Measurements from ENCODE around the gene ZNF787. TPM values are rescaled to one million over a fixed set of nuclear protein-coding genes. Genes with fewer than 3 reads are reported as not detected.

Gene ZNF787
- total and polyA plus RNA-seq, 2 of the 4 experiments (the other 2 are of a cell fraction), result 4.8 to 11.2 TPM

- Histone ChIP-seq H3K4me3 (ENCODE audit: insufficient read depth, low read depth, low read length) (no peak overlapping the region), H3K27me3 (ENCODE audit: control insufficient read depth, insufficient read depth, low read length) (no peaks in the 10 kb centered on the region), H3K4me2 (ENCODE audit: low read depth, low read length) (no peak overlapping the region), H3K23ac (ENCODE audit: low read depth, low read length) (no peak overlapping the region), H4K91ac (ENCODE audit: insufficient read depth, low read depth, low read length) (no peak overlapping the region), H3K9me1 (ENCODE audit: insufficient read depth, low read length) (peaks cover 20% of the 10 kb centered on the region), H4K8ac (ENCODE audit: low read depth in 2 of 2, low read length in 2 of 2) (no peak overlapping the region), H2BK5ac (ENCODE audit: low read depth, low read length, poor library complexity, severe bottlenecking) (no peak overlapping the region), H4K5ac (ENCODE audit: low read depth, low read length) (no peak overlapping the region), H3K4me1 (ENCODE audit: control insufficient read depth, insufficient read depth, low read length) (peaks cover 26% of the 10 kb centered on the region), H3K18ac (ENCODE audit: low read depth, low read length) (no peak overlapping the region), H3K9ac (ENCODE audit: low read depth, low read length) (no peak overlapping the region), H2AK9ac (replicated peaks; ENCODE audit: low read depth, low read length, poor library complexity) (no peak overlapping the region), H3K4ac (ENCODE audit: low read depth, low read length) (no peak overlapping the region), H3K27ac (ENCODE audit: insufficient read depth, low read length) (no peak overlapping the region), H3K79me1 (ENCODE audit: low read depth in 1 of 2, low read length in 2 of 2) (peaks cover 0 to 68% of the 10 kb centered on the region in 2 experiments; a peak in 3 of 4 replicates), H2AFZ (replicated peaks; ENCODE audit: low read length, poor library complexity) (no peak overlapping the region), H3K14ac (replicated peaks; ENCODE audit: low read depth, low read length) (no peak overlapping the region), H3K36me3 (ENCODE audit: control insufficient read depth, insufficient read depth, low read length) (peaks cover 10% of the 10 kb centered on the region; the same call in 1 of the 2 replicates), H2BK120ac (ENCODE audit: low read depth, low read length) (no peak overlapping the region), H3K56ac (ENCODE audit: extremely low read depth, insufficient read depth, low read length) (no peak overlapping the region), H2BK20ac (ENCODE audit: low read depth, low read length) (no peak overlapping the region), H2BK15ac (ENCODE audit: low read depth, low read length) (no peak overlapping the region), H2AK5ac (ENCODE audit: low read depth, low read length) (no peak overlapping the region), H4K20me1 (ENCODE audit: insufficient read depth, low read length) (peaks cover 92% of the 10 kb centered on the region), H3K9me3 (ENCODE audit: control insufficient read depth, insufficient read depth, low read length) (no peaks in the 10 kb centered on the region)
- dilution Hi-C loops (cut with HindIII; ENCODE audit: low sequenced_read_pairs, unreplicated experiment), result no loop called here
- CTCF ChIA-PET, result no interaction called here
- no TSS peak for BruUV-seq (replicated peaks)
- DNase-seq (no peak), ATAC-seq (ENCODE audit: low read depth) (no peak)
- intact Hi-C loops (cut with micrococcal nuclease), result no loop called here
- TF ChIP-seq RFX5 (IDR thresholded peaks at IDR 0.05; ENCODE audit: low read depth, low read length) (no peak), BHLHE40 (IDR thresholded peaks at IDR 0.05; ENCODE audit: low read depth, low read length) (no peak), MAZ (IDR thresholded peaks at IDR 0.05; ENCODE audit: borderline replicate concordance, low read depth, low read length) (no peak), CEBPB (IDR thresholded peaks at IDR 0.05; ENCODE audit: low read depth, low read length) (no peak)
- TF ChIP-seq, protein P1, sequence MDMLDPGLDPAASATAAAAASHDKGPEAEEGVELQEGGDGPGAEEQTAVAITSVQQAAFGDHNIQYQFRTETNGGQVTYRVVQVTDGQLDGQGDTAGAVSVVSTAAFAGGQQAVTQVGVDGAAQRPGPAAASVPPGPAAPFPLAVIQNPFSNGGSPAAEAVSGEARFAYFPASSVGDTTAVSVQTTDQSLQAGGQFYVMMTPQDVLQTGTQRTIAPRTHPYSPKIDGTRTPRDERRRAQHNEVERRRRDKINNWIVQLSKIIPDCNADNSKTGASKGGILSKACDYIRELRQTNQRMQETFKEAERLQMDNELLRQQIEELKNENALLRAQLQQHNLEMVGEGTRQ (IDR thresholded peaks at IDR 0.05; ENCODE audit: low read depth, low read length), result no peak
- in situ Hi-C loops (cut with MboI; ENCODE audit: low sequenced_read_pairs), result no loop called here
- POLR2A ChIA-PET (ENCODE audit: unreplicated experiment), result no interaction called here
- WGBS, 2 experiments (ENCODE audit: extremely low coverage in 2 of 2, insufficient read length in 1 of 2), result 94% methylated on average over 2 of the region's 10 CpGs; no CpG with 5 or more reads in 1 of the 2 experiments
Observed at GRCh38 chr19:56114778-56115110, 6.4 kb downstream of the ZNF787 start.

Measured in IMR-90 (cell line).